ENCODE data around the gene SOS1.

The SOS1 gene

DNA sequence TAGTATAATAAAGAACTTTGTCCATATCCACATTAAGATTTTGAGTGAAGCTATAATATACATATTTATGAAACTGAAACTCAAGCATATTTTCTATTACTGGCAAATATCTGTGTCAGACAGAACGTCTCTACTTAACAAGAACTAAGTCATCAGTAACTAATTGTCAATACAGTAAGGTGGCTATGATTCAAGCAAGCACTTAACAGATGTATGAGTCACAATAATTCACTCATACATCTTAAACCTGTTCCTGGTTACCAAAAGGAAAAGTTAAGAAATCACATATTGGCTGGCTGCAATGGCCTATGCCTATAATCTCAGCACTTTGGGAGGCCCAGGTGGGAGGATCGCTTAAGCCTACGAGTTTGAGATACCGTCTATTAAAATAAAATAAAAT, 96.0 kb downstream of the SOS1 start:
- peak; percentile 15 for DNase-seq (ENCODE audit: low spot score)

DNA sequence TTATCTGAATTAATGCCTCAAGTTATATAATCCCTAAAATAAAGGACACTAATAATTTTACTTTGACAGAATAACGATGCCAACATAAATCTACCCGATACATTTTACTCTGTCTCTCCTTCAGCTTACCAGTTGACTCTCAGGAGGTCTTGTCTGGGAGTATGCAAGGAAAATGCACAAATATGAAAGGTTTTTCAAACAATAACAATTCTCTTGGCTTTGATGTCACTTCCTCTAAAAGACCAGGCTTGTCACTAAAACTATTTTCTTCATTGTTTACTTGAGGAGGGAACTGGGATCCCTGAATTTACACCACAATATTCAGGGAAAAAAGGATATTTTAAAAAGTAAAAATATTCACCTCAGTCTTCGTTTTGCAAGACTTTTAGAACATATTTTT, 97.2 kb downstream of the SOS1 start:
- no peak for DNase-seq (ENCODE audit: low spot score)

- DNase-seq (ENCODE audit: low spot score), result no peak
Measured at GRCh38 chr2:39022642-39023235, 98.1 kb downstream of the SOS1 start.

- no peak for DNase-seq (ENCODE audit: low spot score)
Measured at GRCh38 chr2:39020383-39020782, 100.5 kb downstream of the SOS1 start.

- DNase-seq (ENCODE audit: low spot score), result no peak
Measured at GRCh38 chr2:39018638-39019037, 102.2 kb downstream of the SOS1 start.

- DNase-seq (ENCODE audit: low spot score), result no peak
Measured at GRCh38 chr2:39017334-39017733, 103.5 kb downstream of the SOS1 start.

DNA sequence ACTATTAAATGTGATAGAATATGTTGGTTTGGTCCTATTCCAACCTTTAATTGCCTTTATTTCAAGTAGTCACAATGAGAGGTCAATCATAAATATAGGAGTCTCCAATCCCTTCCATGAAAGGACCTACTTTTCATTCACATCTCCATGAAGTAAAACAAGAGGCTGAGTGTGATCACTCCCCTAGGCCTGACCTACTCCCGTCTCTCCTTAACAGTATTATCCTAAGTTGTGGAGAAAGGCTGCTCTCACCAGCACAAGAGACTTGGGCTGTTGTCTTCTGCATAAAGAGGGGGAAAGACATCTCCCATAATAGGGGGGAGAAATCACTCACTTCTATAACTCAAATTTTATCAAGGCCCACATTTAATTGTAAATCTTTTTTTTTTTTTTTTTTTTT, 105.4 kb downstream of the SOS1 start:
- no peak for DNase-seq (ENCODE audit: low spot score)

GRCh38 chr2:39013871-39014270, 107.0 kb downstream of the SOS1 start:
- DNase-seq (ENCODE audit: low spot score), result no peak

GRCh38 chr2:39008665-39009064, 112.2 kb downstream of the SOS1 start:
- no peak for DNase-seq (ENCODE audit: low spot score)

DNA sequence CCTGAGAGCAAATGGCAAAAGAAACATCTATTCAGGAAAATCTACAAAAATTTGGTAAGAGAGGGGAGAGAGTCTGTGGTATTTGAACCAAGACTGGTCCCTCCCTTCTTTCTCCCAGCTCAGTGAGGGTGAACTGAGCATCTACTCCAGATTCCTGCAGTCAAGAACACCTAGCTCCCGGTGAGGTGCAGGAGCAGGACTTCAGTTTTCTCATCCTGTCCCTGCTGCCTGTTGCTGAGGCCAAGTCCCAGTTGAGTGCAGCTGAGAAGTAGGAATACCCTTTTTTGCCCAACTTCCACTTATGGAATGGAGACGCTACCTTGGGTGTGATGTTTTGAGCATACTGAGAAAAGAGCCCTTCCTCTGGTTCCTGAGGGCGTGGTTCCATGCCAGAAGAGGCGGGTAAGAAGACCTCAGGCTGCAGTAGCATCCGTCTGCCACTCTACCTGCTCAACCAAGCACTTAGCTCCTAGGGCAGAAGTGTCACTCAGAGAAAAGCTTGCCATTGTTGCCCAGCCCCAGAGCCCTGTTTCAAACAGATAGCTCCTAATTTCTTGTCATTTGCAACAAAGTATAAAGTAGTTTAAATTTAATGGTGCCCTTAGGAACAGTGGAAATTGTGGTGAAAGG, 112.9 kb downstream of the SOS1 start:
- DNase-seq (ENCODE audit: low spot score), result no peak

- DNase-seq (ENCODE audit: low spot score), result no peak
Measured at GRCh38 chr2:39000552-39000951, 120.3 kb downstream of the SOS1 start.

GRCh38 chr2:38997781-38998180, 123.1 kb downstream of the SOS1 start:
- DNase-seq (ENCODE audit: low spot score), result no peak

- DNase-seq (ENCODE audit: low spot score), result no peak
Measured at GRCh38 chr2:38991899-38992298, 129.0 kb downstream of the SOS1 start.

GRCh38 chr2:38988716-38989115, 132.1 kb downstream of the SOS1 start:
- DNase-seq (ENCODE audit: low spot score), result no peak

DNA sequence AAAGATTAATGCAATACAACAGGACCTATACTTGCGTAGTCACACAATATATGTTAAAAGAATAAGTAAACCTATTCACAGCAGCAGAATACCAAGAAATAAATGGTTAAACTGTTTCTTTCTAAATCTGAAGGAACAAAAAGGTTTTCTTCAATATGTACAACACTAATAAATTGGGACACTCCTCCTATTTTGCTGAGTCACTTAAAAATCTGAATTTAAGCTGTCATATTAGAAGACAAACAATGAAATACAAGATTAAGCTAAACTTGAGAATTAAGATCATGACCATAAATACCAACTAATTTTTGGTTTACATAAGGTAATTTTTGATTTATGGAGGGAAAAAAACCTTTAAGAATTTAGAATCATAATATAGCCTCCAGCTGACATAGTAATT, 138.4 kb downstream of the SOS1 start:
- DNase-seq (ENCODE audit: low spot score), result no peak

DNA sequence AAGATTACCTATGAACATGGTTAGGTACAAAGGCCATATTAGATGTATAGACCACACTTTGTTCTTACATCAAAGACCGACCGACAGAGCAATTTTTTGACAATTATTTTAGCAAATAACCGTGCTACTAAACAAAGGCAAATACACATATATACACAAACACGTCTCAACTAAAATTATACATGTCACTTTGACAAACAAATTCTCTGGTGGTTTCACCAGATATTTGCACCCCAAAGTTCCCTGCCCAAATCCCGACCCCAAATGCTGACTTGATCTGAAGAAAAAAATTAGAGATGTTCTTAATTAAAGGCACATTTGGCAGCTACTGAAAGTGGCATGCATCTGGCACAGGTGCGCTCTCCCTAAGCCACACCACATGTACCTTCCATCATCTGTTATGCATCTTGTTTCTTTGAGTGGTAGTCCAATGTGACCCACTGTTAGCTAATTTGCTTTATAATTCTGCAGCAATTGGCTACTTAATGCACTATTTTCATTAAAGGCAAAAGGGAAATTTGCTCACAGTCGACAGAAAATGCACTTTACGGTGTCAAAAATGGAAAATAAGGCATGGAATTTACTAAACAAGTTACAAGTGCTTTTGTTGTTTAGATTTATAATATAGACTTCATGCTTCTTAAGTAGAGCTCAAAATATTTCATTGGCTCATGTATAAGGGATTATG, 139.0 kb downstream of the SOS1 start:
- no peak for DNase-seq (ENCODE audit: low spot score)

DNA sequence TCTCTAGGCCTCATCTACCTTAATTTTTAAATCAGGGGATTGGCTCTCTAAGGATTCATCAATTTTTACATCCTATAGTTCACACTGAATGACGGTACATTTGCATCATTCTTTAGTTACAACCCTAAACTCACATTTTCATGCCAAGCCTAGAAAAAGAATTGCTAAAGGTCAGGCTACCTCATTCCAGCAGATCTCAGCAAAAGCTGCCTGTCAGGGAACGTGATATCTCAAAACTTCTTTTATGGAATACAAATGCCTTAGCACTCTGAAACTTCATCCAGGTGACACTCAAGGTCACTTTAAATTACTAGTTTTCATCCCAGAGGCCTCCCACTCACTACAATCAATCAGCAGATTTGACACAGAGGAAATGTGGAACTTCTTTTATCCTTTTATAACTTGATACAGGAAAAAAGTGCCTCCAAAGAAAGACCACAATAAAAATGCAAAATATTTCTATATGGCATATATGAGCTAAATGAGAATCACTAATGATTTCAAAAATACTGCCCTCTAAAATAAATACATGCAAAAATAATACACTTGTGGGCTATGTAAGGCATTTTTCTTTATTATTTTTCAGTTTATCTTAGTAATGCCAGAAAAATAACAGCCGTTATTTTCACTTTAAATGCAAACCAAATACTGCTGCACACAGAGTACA, 139.7 kb downstream of the SOS1 start:
- no peak for DNase-seq (ENCODE audit: low spot score)

GRCh38 chr2:38978908-38979307, 141.9 kb downstream of the SOS1 start:
- DNase-seq (ENCODE audit: low spot score), result no peak

GRCh38 chr2:38978296-38978903, 142.5 kb downstream of the SOS1 start:
- DNase-seq (ENCODE audit: low spot score), result no peak

GRCh38 chr2:38977047-38977446, 143.8 kb downstream of the SOS1 start:
- DNase-seq (ENCODE audit: low spot score), result no peak

- DNase-seq (ENCODE audit: low spot score), result no peak
Measured at GRCh38 chr2:38975042-38975441, 145.8 kb downstream of the SOS1 start.

DNA sequence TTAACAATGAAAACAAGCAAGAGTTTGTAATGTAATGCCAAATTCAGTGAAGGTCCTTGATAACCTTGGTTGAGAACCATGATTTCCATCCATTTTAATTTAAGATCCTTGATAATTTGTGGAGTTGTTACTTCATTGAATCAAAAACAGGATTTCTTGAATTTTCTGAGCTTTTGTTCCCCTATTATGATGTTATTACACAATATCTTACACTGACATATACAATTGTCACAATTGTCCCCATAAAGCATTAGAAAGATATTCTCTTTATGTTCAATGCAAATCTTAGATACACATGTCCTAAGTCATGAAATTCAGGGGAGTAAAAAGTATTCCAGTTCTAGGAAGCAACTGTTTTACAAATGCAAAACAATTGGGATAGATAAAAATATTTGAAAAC, 147.6 kb downstream of the SOS1 start:
- DNase-seq (ENCODE audit: low spot score), result no peak

- DNase-seq (ENCODE audit: low spot score), result no peak
Measured at GRCh38 chr2:38971377-38971776, 149.5 kb downstream of the SOS1 start.

Data from activated CD4-positive, alpha-beta T cell treated with anti-CD3 and anti-CD28 coated beads, Interleukin-2, Interleukin-4, amounts not matched to agents 100 ng/mL and 50 ng/mL, durations not matched to agents 16 hours and 8 hours (primary cell).